ENCODE data around the gene DISC1. TPM values are rescaled to one million over a fixed set of nuclear protein-coding genes. Genes with fewer than 3 reads are reported as not detected.
A peak's percentile ranks its signal among the peaks of the same experiment; 100 is the strongest.

The DISC1 gene
- total and polyA plus RNA-seq, 7 experiments from 2014 or later = 7.8 to 33.8 (median 17.1) TPM

DNA sequence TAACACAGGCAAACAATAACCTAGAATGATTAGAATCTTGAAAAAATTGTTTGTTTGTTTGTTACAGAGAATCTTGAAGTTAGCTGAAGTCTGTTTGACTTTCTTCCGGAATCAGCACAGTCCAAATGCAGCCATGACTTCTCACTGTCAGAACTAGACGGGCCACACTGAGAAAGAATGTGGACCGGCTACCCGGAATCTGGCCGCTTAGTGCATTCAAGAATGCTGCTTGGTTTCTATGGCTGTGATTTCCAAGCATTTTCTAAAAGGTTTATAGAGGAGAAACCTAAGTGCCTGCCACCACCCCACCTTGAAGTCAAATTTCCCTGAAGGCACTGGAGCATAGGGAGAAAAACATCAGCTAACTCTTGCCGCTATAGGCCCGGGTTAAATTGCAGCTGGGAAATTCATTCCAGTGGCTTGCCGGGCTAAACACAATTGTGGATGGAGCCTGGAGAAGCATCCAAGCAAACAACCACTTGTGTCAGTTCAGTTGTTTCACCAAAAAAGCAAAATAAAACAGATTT lies 231.1 kb downstream of the DISC1 start:
- POLR2A ChIA-PET = no interaction called here
- Histone ChIP-seq H3K27me3 (ENCODE audit: control insufficient read depth in 2 of 2, insufficient read depth in 2 of 2, low read length in 2 of 2) (no peaks in the 10 kb centered on the region), H3K4me3 (ENCODE audit: low read length) (no peak overlapping the region), H3K36me3 (ENCODE audit: control insufficient read depth in 2 of 3, insufficient read depth in 3 of 3, low read length in 3 of 3) (no peaks in the 10 kb centered on the region), H3K4me1 (ENCODE audit: control insufficient read depth in 2 of 2, insufficient read depth in 2 of 2, low read length in 2 of 2) (no peaks in the 10 kb centered on the region), H3K9me3 (ENCODE audit: control insufficient read depth in 2 of 3, low read length in 3 of 3) (no peaks in the 10 kb centered on the region), H3K27ac (ENCODE audit: low read depth, low read length) (no peak overlapping the region)
- DNase-seq (no peak), ATAC-seq (no peak)
- H3K4me1 Mint-ChIP-seq = peaks cover 0 to 35% (median 31%) of the 10 kb centered on the region in 7 donors
- H3K27me3 Mint-ChIP-seq = peaks cover 0 to 4% (median 0%) of the 10 kb centered on the region in 5 donors
- CTCF ChIA-PET = interaction anchor here (1.5 kb wide), 1 partner anchor 10 kb away, joined by 6 read pairs; no protein-coding TSS in a partner anchor
- intact Hi-C loops (cut with micrococcal nuclease) = no loop called here
- peak overlapping the region in 1 of 9 donors; percentile 10 for H3K27ac Mint-ChIP-seq
- H3K9me3 Mint-ChIP-seq = no peaks in the 10 kb centered on the region
- no peak overlapping the region for H3K4me3 Mint-ChIP-seq
- peaks cover 0 to 13% (median 0%) of the 10 kb centered on the region in 5 donors for H3K36me3 Mint-ChIP-seq

DNA sequence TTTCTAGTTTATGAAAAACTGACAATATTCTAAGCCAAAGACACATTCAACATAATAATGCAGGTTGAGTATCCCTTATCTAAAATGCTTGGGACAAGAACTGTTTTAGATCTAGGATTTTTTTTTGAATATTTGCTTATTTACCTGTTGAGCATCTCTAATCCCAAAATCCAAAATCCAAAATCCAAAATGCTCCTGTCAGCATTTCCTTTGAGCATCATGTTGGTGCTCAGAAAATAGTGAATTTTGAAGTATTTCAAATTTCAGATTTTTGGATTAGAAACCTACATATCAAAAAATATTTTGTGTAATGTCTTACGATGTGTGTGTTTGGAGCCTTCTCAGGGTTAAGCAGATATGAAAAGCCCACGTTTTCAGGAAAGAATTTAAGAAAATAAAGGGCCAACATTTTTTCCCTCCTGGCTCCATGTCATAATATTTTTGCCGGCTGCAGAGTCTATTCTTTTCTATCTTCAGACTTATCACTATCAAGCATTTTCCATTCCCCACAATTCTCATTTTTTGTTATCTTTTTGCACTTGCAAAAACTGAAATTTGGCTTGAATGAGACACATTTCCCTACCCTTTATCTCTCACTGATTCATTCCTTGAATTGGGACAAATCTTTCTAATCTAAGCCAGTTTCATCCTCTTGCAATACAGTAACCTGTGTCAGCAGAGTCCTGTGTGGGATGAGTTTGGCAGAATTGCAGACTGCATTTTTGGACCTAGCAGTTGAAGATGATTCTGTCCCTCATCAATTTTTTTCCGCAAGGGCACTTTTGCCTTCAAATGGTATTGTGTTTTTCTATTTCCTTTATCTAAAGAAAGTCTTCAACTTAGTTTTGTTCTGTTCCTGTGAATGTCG lies 233.9 kb downstream of the DISC1 start:
- no peak for ATAC-seq
- no peak for DNase-seq
- Histone ChIP-seq H3K9me3 (ENCODE audit: control insufficient read depth in 2 of 3, low read length in 3 of 3) (no peaks in the 10 kb centered on the region), H3K4me1 (ENCODE audit: control insufficient read depth in 2 of 2, insufficient read depth in 2 of 2, low read length in 2 of 2) (no peaks in the 10 kb centered on the region), H3K4me3 (ENCODE audit: low read length) (no peak overlapping the region), H3K36me3 (ENCODE audit: control insufficient read depth in 2 of 3, insufficient read depth in 3 of 3, low read length in 3 of 3) (no peaks in the 10 kb centered on the region), H3K27me3 (ENCODE audit: control insufficient read depth in 2 of 2, insufficient read depth in 2 of 2, low read length in 2 of 2) (no peaks in the 10 kb centered on the region), H3K27ac (ENCODE audit: low read depth, low read length) (no peak overlapping the region)
- intact Hi-C loops (cut with micrococcal nuclease) = loop anchor here (10.0 kb wide), 4 partner anchors 124 to 1384 kb away; no protein-coding TSS in a partner anchor
- peaks cover 0 to 4% (median 0%) of the 10 kb centered on the region in 5 donors for H3K27me3 Mint-ChIP-seq
- H3K9me3 Mint-ChIP-seq = no peaks in the 10 kb centered on the region
- peaks cover 0 to 10% (median 0%) of the 10 kb centered on the region in 5 donors for H3K36me3 Mint-ChIP-seq
- CTCF ChIA-PET = no interaction called here
- POLR2A ChIA-PET = no interaction called here
- peak overlapping the region in 3 of 9 donors; percentile 29 to 76 (median 59) for H3K27ac Mint-ChIP-seq
- no peak overlapping the region for H3K4me3 Mint-ChIP-seq
- peaks cover 0 to 35% (median 31%) of the 10 kb centered on the region in 7 donors for H3K4me1 Mint-ChIP-seq

DNA sequence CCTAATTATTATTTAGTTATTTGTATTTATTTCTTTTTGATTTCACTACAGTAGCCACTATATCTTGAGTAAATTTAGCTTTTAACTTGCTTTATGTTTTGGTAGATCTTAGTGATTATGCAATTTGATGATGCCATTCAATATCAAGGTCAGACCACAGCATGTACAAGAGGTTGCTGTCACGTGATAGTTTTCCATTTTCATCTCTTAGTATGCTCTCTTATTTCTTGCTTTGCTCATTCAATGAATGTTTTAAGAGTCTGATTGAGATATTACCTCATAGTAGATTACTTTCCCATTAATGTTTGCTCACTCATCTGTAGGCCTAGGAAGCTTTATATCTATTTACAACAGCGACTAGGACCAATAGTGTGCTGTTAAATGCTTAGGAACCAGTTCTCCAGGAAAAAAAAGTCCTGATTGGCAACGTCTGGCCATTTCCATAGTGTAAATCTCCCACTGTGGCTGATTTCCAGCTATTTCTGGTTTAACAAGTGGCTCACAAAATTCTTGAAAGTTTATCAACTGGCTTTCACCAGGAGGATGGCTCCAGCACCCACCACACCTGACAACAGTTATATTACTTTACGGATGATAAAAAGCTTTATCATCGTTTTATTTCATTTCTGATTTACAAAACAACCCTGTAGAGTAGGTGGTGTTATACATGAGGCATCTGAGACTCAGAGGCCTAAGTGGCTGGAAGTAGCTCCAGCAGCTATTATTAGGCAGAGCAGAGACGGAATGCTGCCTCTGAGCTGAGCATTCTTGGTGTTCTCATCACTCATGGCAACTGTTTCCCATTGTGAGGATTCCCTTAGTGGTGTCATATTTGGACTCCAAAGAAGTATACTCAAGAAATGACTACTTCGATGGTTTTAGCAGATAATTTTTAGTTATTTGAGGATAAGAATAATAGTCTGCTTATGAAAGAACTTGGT lies 235.2 kb downstream of the DISC1 start:
- Mint-ChIP-seq H3K4me3 (no peak overlapping the region), H3K27me3 (peaks cover 0 to 4% (median 0%) of the 10 kb centered on the region in 5 donors), H3K36me3 (peaks cover 0 to 5% (median 0%) of the 10 kb centered on the region in 5 donors), H3K27ac (peak overlapping the region in 3 of 9 donors; percentile 7 to 25 (median 21)), H3K9me3 (no peaks in the 10 kb centered on the region), H3K4me1 (peaks cover 0 to 42% (median 35%) of the 10 kb centered on the region in 7 donors)
- no peaks in the 10 kb centered on the region for H3K36me3 ChIP-seq (ENCODE audit: control insufficient read depth in 2 of 3, insufficient read depth in 3 of 3, low read length in 3 of 3)
- DNase-seq (no peak), ATAC-seq (no peak)
- no peaks in the 10 kb centered on the region for H3K9me3 ChIP-seq (ENCODE audit: control insufficient read depth in 2 of 3, low read length in 3 of 3)
- H3K4me1 ChIP-seq (ENCODE audit: control insufficient read depth in 2 of 2, insufficient read depth in 2 of 2, low read length in 2 of 2) = no peaks in the 10 kb centered on the region
- intact Hi-C loops (cut with micrococcal nuclease) = loop anchor here (10.0 kb wide), 4 partner anchors 123 to 1383 kb away; no protein-coding TSS in a partner anchor
- CTCF ChIA-PET = interaction anchor here (1.4 kb wide), 1 partner anchor 19 kb away, joined by 4 read pairs; no protein-coding TSS in a partner anchor
- H3K4me3 ChIP-seq (ENCODE audit: low read length) = no peak overlapping the region
- POLR2A ChIA-PET = no interaction called here
- H3K27me3 ChIP-seq (ENCODE audit: control insufficient read depth in 2 of 2, insufficient read depth in 2 of 2, low read length in 2 of 2) = no peaks in the 10 kb centered on the region
- no peak overlapping the region for H3K27ac ChIP-seq (ENCODE audit: low read depth, low read length)

DNA sequence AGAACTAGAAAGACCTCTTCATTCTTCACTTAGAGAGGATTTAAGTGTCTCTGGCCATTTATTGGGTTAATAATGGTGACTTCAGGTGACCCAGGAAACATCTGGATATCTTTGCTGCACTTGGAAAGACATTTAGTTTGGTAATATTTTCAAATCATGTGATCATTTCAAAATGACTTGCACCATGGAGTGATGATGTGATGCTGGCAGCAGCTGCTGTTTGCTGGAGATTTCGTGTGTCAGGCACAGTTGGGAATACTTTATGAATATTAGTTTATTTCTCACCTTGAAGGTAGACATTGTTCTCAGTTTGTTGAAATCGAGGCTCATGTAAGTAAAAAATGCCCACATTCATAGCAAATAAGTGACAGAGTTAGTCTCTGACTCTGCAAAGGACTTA lies 236.0 kb downstream of the DISC1 start:
- H3K27me3 Mint-ChIP-seq = peaks cover 0 to 4% (median 0%) of the 10 kb centered on the region in 5 donors
- Histone ChIP-seq H3K4me1 (ENCODE audit: control insufficient read depth in 2 of 2, insufficient read depth in 2 of 2, low read length in 2 of 2) (no peaks in the 10 kb centered on the region), H3K4me3 (ENCODE audit: low read length) (no peak overlapping the region), H3K36me3 (ENCODE audit: control insufficient read depth in 2 of 3, insufficient read depth in 3 of 3, low read length in 3 of 3) (no peaks in the 10 kb centered on the region), H3K9me3 (ENCODE audit: control insufficient read depth in 2 of 3, low read length in 3 of 3) (no peaks in the 10 kb centered on the region), H3K27ac (ENCODE audit: low read depth, low read length) (no peak overlapping the region), H3K27me3 (ENCODE audit: control insufficient read depth in 2 of 2, insufficient read depth in 2 of 2, low read length in 2 of 2) (no peaks in the 10 kb centered on the region)
- H3K36me3 Mint-ChIP-seq = peaks cover 0 to 5% (median 0%) of the 10 kb centered on the region in 5 donors
- no peaks in the 10 kb centered on the region for H3K9me3 Mint-ChIP-seq
- ATAC-seq = no peak
- DNase-seq = no peak
- H3K27ac Mint-ChIP-seq = peak overlapping the region in 2 of 9 donors; percentile 45 to 74
- intact Hi-C loops (cut with micrococcal nuclease) = loop anchor here (10.0 kb wide), 4 partner anchors 122 to 1382 kb away; no protein-coding TSS in a partner anchor
- POLR2A ChIA-PET = no interaction called here
- CTCF ChIA-PET = interaction anchor here (0.7 to 1.4 kb wide), 2 partner anchors 20 to 503 kb away, joined by 3 to 4 read pairs; no protein-coding TSS in a partner anchor
- H3K4me3 Mint-ChIP-seq = no peak overlapping the region
- H3K4me1 Mint-ChIP-seq = peaks cover 0 to 48% (median 42%) of the 10 kb centered on the region in 7 donors

DNA sequence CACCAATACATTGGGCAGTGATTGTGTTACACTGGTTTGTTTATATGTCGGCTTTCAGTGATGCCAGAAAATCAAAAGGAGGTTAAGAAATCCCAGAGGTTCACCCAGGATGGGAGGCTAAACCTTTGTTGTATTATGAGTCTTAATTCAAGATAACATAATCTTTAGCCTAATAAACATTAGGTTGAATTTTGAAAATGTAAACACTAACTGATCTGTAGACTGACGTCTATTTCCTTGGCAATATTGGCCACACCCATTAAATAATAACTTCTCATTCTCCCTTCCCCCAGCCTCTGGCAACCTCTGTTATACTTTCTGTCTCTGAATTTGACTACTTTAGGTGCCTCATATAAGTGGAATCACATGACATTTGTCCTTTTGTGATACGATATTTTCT lies 238.7 kb downstream of the DISC1 start:
- Mint-ChIP-seq H3K4me3 (no peak overlapping the region), H3K27me3 (no peaks in the 10 kb centered on the region), H3K9me3 (no peaks in the 10 kb centered on the region), H3K27ac (peak overlapping the region in 3 of 9 donors; percentile 51 to 69 (median 57)), H3K36me3 (peaks cover 0 to 5% (median 0%) of the 10 kb centered on the region in 5 donors), H3K4me1 (peaks cover 5 to 53% (median 51%) of the 10 kb centered on the region in 7 donors)
- ATAC-seq = no peak
- Histone ChIP-seq H3K4me3 (ENCODE audit: low read length) (no peak overlapping the region), H3K27me3 (ENCODE audit: control insufficient read depth in 2 of 2, insufficient read depth in 2 of 2, low read length in 2 of 2) (no peaks in the 10 kb centered on the region), H3K27ac (ENCODE audit: low read depth, low read length) (no peak overlapping the region), H3K4me1 (ENCODE audit: control insufficient read depth in 2 of 2, insufficient read depth in 2 of 2, low read length in 2 of 2) (no peaks in the 10 kb centered on the region), H3K9me3 (ENCODE audit: control insufficient read depth in 2 of 3, low read length in 3 of 3) (no peaks in the 10 kb centered on the region), H3K36me3 (ENCODE audit: control insufficient read depth in 2 of 3, insufficient read depth in 3 of 3, low read length in 3 of 3) (no peaks in the 10 kb centered on the region)
- POLR2A ChIA-PET = no interaction called here
- DNase-seq = no peak
- intact Hi-C loops (cut with micrococcal nuclease) = loop anchor here (5.0 to 10.0 kb wide), 7 partner anchors 119 to 1379 kb away; no protein-coding TSS in a partner anchor
- CTCF ChIA-PET = interaction anchor here (1.2 to 1.5 kb wide), 2 partner anchors 11 to 118 kb away, joined by 4 read pairs; no protein-coding TSS in a partner anchor
